GM12892 (cell line): ENCODE data around the gene PCDHA6.

Experiments
- POLR2A ChIP-seq: IDR thresholded peaks from 2 replicates; pipeline ENCODE4 v1.6.1; 2011; ENCODE audit warnings: low read depth, low read length, control low read depth
- POLR2AphosphoS5 ChIP-seq: IDR thresholded peaks from 2 replicates; pipeline ENCODE4 v1.6.1; 2011; ENCODE audit warnings: low read depth, low read length, control low read depth

GRCh38 chr5:140869555-140869886, 41.8 kb downstream of the PCDHA6 start:
- TF ChIP-seq POLR2AphosphoS5 (no peak), POLR2A (no peak)
